NB4 (cell line): ENCODE results near the gene ATP2B3.

Source experiments
- CTCF ChIP-seq: IDR thresholded peaks from one replicate; pipeline ENCODE4 v1.5.1; 2012; ENCODE audit warnings: low read depth, low read length
- MAX ChIP-seq: IDR thresholded peaks from 2 replicates; pipeline ENCODE4 v1.6.1; 2011; ENCODE audit warnings: low read depth, low read length
- MYC ChIP-seq: IDR thresholded peaks from 2 replicates; pipeline ENCODE4 v1.6.1; 2011; ENCODE audit warnings: low read depth, low read length
- POLR2A ChIP-seq: IDR thresholded peaks from 2 replicates; pipeline ENCODE4 v1.6.1; 2011; ENCODE audit warnings: mild to moderate bottlenecking; ENCODE audit not compliant: insufficient read length; ENCODE audit errors: extremely low read depth

- TF ChIP-seq CTCF = no peak
- no peak for TF ChIP-seq POLR2A
- TF ChIP-seq MAX = no peak
- TF ChIP-seq MYC = no peak
Observed at GRCh38 chrX:153511784-153512500, 5.5 kb upstream of the ATP2B3 start.
